SK-N-SH (cell line): ENCODE results near the gene GNG10.

ENCODE experiments used
- CTCF ChIP-seq: fragments of 200-600 bp; sonication (generic); IDR thresholded peaks from 2 replicates; pipeline ENCODE4 v1.6.1; 2017; ENCODE audit warnings: antibody characterized with exemption, mild to moderate bottlenecking, moderate library complexity
- EZH2phosphoT487 ChIP-seq: fragments of 200-600 bp; sonication (generic); IDR thresholded peaks from 2 replicates; pipeline ENCODE4 v1.6.1; 2017; ENCODE audit warnings: low read depth, mixed run types, mild to moderate bottlenecking, antibody characterized with exemption, moderate library complexity, borderline replicate concordance

- TF ChIP-seq CTCF (no peak), EZH2phosphoT487 (no peak)
These were observed 2.0 kb downstream of the GNG10 start for GRCh38 chr9:111663301-111663823.
